Effector CD4-positive, alpha-beta T cell (primary cell): ENCODE results near the gene C14orf93.
A peak's percentile ranks its signal among the peaks of the same experiment; 100 is the strongest.

Experiments used
- DNase-seq: peaks from one replicate; pipeline ENCODE4 v3.0.0-alpha.2; 2020

Gene C14orf93

GRCh38 chr14:22993517-22993916, 16.4 kb downstream of the C14orf93 start:
- DNase-seq = no peak

- no peak for DNase-seq
Measured at GRCh38 chr14:22991852-22992251, 18.1 kb downstream of the C14orf93 start.

- DNase-seq = no peak
Measured at GRCh38 chr14:22987291-22987690, 22.7 kb downstream of the C14orf93 start.

GRCh38 chr14:22986508-22987054, 23.4 kb downstream of the C14orf93 start:
- peak; percentile 88 for DNase-seq

GRCh38 chr14:22985894-22986507, 23.9 kb downstream of the C14orf93 start:
- no peak for DNase-seq

GRCh38 chr14:22984959-22985658, 24.8 kb downstream of the C14orf93 start:
- DNase-seq = no peak

GRCh38 chr14:22982477-22983245, 27.3 kb downstream of the C14orf93 start, which contains the start of gene AJUBA:
Gene AJUBA (minus strand): TSS chr14:22982551. CDS start chr14:22982266, 285 bp downstream.
- peak; percentile 57 for DNase-seq

- DNase-seq = no peak
Measured at GRCh38 chr14:22981876-22982476, 28.0 kb downstream of the C14orf93 start.

GRCh38 chr14:22981090-22981875, 28.7 kb downstream of the C14orf93 start:
- no peak for DNase-seq

- no peak for DNase-seq
Measured at GRCh38 chr14:22980672-22981089, 29.3 kb downstream of the C14orf93 start.

GRCh38 chr14:22979748-22980392, 30.1 kb downstream of the C14orf93 start:
- no peak for DNase-seq

- no peak for DNase-seq
Measured at GRCh38 chr14:22978981-22979671, 30.8 kb downstream of the C14orf93 start.

- no peak for DNase-seq
Measured at GRCh38 chr14:22978487-22978837, 31.5 kb downstream of the C14orf93 start.

- no peak for DNase-seq
Measured at GRCh38 chr14:22977684-22978486, 32.1 kb downstream of the C14orf93 start.

GRCh38 chr14:22977434-22977683, 32.6 kb downstream of the C14orf93 start:
- DNase-seq = no peak

GRCh38 chr14:22976620-22977433, 33.1 kb downstream of the C14orf93 start:
- DNase-seq = no peak

GRCh38 chr14:22974530-22975313, 35.2 kb downstream of the C14orf93 start:
- DNase-seq = no peak

- no peak for DNase-seq
Measured at GRCh38 chr14:22973217-22974032, 36.5 kb downstream of the C14orf93 start.
